Measurements from ENCODE around the gene CHST7. TPM values are rescaled to one million over a fixed set of nuclear protein-coding genes. Genes with fewer than 3 reads are reported as not detected.
A peak's percentile ranks its signal among the peaks of the same experiment; 100 is the strongest.

CHST7 gene
- polyA plus RNA-seq, 1 donor from 2014 or later: 4.9 TPM

DNA sequence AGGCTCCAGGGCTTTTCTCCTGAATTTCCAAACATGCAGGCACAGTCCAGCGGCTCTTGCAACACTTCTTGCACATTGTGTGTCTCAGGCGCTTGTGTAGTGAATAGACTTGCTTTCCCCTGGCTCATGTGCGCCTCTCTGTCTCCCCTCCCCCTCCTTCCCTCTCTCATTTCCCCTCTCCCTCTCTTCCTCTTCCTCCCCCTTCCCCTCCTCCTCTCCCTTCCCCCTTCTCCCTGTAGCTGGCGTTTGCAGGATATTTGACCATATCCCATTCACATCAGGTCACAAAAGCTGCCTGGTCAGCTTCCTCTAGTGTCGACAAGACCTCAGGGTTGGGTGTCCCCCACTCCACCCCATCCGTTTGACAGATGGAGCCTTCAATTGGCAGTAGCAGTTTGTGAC is 2.4 kb downstream of the CHST7 start:
- Histone ChIP-seq H3K9me3 (ENCODE audit: low read length) (no peaks in the 10 kb centered on the region), H3F3A (ENCODE audit: insufficient read depth, low read length, poor library complexity, severe bottlenecking) (no peaks in the 10 kb centered on the region), H3K4me2 (ENCODE audit: low read length) (no peak overlapping the region), H3K79me2 (replicated peaks; ENCODE audit: insufficient read depth, low read length) (no peaks in the 10 kb centered on the region), H3K27me3 (ENCODE audit: insufficient read depth, low read depth, low read length) (peaks cover 17% of the 10 kb centered on the region), H3K4me3 (ENCODE audit: low read length) (peak overlapping the region; percentile 75), H3K36me3 (ENCODE audit: insufficient read depth, low read length) (no peaks in the 10 kb centered on the region), H2AFZ (ENCODE audit: low read depth, low read length) (no peak overlapping the region), H3K9ac (ENCODE audit: low read length) (no peak overlapping the region), H4K20me1 (ENCODE audit: insufficient read depth) (no peaks in the 10 kb centered on the region), H3K27ac (ENCODE audit: low read length) (no peak overlapping the region), H3K9me2 (ENCODE audit: insufficient read depth, low read length) (no peaks in the 10 kb centered on the region)
- TF ChIP-seq CTCF (IDR thresholded peaks at IDR 0.05; ENCODE audit: poor library complexity, severe bottlenecking) (no peak), RAD21 (conservative IDR thresholded peaks at IDR 0.05) (no peak), SMC3 (conservative IDR thresholded peaks at IDR 0.05; ENCODE audit: poor library complexity) (no peak), REST (IDR thresholded peaks at IDR 0.05; ENCODE audit: borderline replicate concordance) (no peak), TAF1 (IDR thresholded peaks at IDR 0.05; ENCODE audit: low read depth) (no peak), EP300 (conservative IDR thresholded peaks at IDR 0.05; ENCODE audit: poor library complexity, severe bottlenecking) (no peak), EZH2 (IDR thresholded peaks at IDR 0.05; ENCODE audit: borderline replicate concordance, insufficient read depth, low read length, poor library complexity, severe bottlenecking) (no peak), MXI1 (conservative IDR thresholded peaks at IDR 0.05; ENCODE audit: poor library complexity, severe bottlenecking) (no peak), POLR2AphosphoS5 (IDR thresholded peaks at IDR 0.05) (no peak)

- TF ChIP-seq CTCF (IDR thresholded peaks at IDR 0.05; ENCODE audit: poor library complexity, severe bottlenecking): no peak
- no peak for TF ChIP-seq SMC3 (conservative IDR thresholded peaks at IDR 0.05; ENCODE audit: poor library complexity)
- no peak for TF ChIP-seq TAF1 (IDR thresholded peaks at IDR 0.05; ENCODE audit: low read depth)
- no peak for TF ChIP-seq REST (IDR thresholded peaks at IDR 0.05; ENCODE audit: borderline replicate concordance)
- no peak for TF ChIP-seq POLR2AphosphoS5 (IDR thresholded peaks at IDR 0.05)
- no peak for TF ChIP-seq MXI1 (conservative IDR thresholded peaks at IDR 0.05; ENCODE audit: poor library complexity, severe bottlenecking)
- TF ChIP-seq RAD21 (conservative IDR thresholded peaks at IDR 0.05): no peak
- TF ChIP-seq EP300 (conservative IDR thresholded peaks at IDR 0.05; ENCODE audit: poor library complexity, severe bottlenecking): no peak
- TF ChIP-seq EZH2 (IDR thresholded peaks at IDR 0.05; ENCODE audit: borderline replicate concordance, insufficient read depth, low read length, poor library complexity, severe bottlenecking): no peak
- no peak overlapping the region for H3K9ac ChIP-seq (ENCODE audit: low read length)
- no peak overlapping the region for H3K27ac ChIP-seq (ENCODE audit: low read length)
- no peaks in the 10 kb centered on the region for H3K9me2 ChIP-seq (ENCODE audit: insufficient read depth, low read length)
- H3K4me2 ChIP-seq (ENCODE audit: low read length): no peak overlapping the region
- H3K4me3 ChIP-seq (ENCODE audit: low read length): peak overlapping the region; percentile 75
- no peaks in the 10 kb centered on the region for H3K9me3 ChIP-seq (ENCODE audit: low read length)
- H4K20me1 ChIP-seq (ENCODE audit: insufficient read depth): no peaks in the 10 kb centered on the region
- no peak overlapping the region for H2AFZ ChIP-seq (ENCODE audit: low read depth, low read length)
- H3F3A ChIP-seq (ENCODE audit: insufficient read depth, low read length, poor library complexity, severe bottlenecking): no peaks in the 10 kb centered on the region
- peaks cover 17% of the 10 kb centered on the region for H3K27me3 ChIP-seq (ENCODE audit: insufficient read depth, low read depth, low read length)
- no peaks in the 10 kb centered on the region for H3K79me2 ChIP-seq (replicated peaks; ENCODE audit: insufficient read depth, low read length)
- H3K36me3 ChIP-seq (ENCODE audit: insufficient read depth, low read length): no peaks in the 10 kb centered on the region
These were observed 2.9 kb downstream of the CHST7 start for GRCh38 chrX:46576458-46576857.

Data from neural cell (in vitro differentiated cells).